Endometrial microvascular endothelial cells (primary cell): ENCODE measurements around the gene BEST4. TPM values are rescaled to one million over a fixed set of nuclear protein-coding genes. Genes with fewer than 3 reads are reported as not detected.
"Not testable (repeated sequence)": the region's sequence is repeated elsewhere in the genome, so short reads cannot be mapped to it uniquely, and the experiment has no call there.

Experiments used
- in situ Hi-C: cut with HindIII; loops from 2 replicates; pipeline ENCODE4 v1.10.0; 2017; ENCODE audit warnings: low sequenced_read_pairs, low pct_unique_long_range_greater_than_20kb; ENCODE audit errors: inconsistent ontology term
- total RNA-seq: library from RNA; depleted of rRNA; stranded (reverse); fragments of >200 nt; gene quantifications from one replicate; pipeline ENCODE4 v1.2.3, GENCODE V29; 2015; ENCODE audit errors: inconsistent ontology term

The BEST4 gene
- total RNA-seq, 1 donor from 2014 or later: not detected

DNA sequence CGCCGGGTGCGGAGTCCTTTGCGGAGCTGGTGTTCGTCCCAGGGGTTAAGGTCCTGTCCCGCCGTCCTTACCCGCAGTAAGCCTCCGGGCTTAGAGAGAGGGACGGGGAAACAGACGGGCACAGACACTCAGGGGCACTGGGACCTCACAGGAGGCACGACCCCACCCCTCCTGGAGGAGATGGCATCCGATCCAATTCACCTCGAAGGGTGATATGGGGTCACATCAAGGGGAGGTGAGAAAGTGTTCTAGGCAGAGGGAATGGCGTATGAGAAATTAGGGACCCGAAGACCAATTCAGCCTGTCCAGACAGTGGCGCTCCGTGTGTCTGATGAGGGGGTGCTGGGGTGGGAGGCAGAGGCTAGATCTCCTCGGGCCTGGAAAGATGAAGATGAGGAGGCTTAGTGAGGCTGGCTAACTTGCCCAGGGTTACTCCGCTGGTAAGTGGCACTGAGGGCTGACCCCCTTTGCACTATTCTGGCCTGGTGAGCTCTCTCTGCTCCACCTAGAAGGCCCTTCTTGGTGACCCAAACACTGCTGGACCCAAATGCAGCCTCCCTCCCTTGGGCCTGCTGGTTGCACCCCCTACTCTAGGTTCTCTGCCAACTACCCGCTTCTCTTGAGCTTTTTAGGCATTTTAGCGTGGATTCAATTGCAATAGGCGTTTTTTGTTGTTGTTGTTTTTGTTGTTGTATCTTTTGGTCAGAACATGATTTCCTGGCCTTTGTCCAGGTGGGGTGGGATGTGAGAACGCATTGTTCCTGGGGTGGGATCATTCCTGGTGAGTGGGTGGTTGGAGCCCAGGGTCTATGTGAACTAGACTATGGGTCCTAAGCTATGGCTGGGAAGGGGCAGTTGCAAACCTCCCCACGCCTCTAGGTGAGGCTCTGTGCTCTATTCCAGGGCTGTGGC lies 32.6 kb upstream of the BEST4 start:
- in situ Hi-C loops: no loop called here

DNA sequence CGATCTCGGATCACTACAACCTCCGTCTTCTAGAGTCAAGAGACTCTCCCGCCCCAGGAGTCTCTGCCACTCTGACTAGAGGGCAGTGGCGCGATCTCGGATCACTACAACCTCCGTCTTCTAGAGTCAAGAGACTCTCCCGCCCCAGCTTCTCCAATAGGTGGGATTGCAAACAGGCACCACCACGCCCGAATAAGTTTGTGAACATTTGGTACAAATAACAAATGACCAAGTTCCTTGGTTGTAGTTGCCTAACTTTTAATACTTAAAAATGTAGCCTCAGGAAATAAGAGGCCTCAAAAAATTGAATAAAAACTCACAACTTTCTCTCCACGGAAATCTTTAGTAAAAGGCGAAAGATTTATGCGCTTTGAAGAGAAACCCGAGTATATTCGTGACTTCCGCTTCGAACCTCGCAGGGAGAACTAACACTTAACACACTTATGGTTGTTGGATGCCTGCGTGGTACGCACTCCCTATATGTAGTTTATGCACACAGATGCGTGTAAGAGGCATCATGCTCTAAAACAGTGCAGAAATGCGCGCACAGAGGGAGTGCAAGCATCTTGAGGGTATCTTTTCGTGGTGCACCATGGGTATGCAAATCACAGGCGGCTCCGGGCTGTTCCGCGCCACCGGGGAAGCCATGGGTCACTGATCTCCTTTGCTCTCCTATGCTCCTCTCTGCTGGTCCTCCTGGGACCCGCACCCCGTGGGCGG lies 31.8 kb upstream of the BEST4 start:
- in situ Hi-C loops: no loop called here

DNA sequence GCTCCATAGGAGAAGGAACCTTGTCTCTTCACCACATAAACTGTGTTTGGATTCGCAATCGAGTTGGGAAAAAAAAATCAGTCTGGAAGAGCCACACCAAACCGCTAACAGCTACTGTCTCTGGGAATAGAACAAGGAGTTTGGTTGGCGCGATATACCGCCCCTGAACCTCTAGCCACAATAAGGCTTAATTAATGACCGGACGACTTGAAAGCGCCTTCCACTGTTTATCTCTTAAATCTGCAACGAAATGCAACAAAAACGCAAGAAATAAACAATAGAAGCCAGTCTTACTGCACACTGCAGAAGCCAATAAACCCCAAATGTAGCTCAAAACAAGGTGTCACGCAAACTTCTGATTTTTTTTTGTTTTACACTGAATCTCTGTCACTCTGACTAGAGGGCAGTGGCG lies 31.2 kb upstream of the BEST4 start:
- in situ Hi-C loops: no loop called here

DNA sequence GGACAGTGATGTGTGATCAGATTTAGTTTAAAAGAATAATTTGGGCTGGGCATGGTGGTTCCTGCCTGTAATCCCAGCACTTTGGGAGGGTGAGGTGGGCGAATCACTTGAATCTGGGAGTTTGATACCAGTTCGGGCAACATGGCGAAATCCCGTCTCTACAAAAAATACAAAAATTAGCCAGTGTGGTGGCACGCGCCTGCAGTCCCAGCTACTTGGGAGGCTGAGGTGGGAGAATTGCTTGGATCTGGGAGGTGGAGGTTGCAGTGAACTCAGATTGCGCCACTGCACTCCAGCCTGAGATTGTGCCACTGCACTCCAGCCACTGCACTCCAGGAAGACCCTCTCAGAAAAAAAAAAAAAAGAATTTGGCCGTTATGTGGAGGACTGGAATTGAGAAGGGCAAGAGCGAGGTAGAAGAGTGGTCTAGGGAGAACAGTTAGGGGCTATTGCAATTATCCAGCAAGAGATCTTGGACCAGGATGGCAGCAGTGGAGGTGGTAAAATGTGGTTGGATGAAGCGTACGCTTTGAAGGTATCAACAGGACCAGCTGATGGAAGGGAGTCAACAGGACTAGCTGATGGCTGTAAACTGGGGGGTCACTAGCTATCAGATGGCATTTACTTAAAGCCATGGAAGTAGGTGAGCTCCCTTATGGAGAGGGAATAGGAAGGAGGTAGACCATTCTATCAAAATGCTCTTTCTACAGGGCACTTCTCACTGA lies 30.0 kb upstream of the BEST4 start:
- in situ Hi-C loops: no loop called here

DNA sequence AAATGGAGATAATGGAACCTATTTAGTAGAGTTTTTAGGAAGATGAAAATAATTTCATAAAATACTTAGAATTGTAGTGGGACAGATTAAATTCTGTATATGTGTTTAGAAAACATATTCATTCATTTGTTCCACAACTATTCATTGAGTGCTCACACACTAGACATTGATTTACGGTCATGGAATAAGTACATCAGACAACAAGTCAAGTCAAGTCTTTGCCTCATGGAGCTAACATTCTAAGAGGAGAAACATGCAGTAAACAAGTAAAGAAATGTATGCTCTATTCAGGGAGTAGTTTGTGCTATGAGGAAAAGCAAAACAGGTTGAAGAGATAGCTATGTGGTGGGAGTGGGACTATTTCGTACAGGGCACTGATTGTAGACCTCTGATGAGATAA lies 29.3 kb upstream of the BEST4 start:
- in situ Hi-C loops: no loop called here

DNA sequence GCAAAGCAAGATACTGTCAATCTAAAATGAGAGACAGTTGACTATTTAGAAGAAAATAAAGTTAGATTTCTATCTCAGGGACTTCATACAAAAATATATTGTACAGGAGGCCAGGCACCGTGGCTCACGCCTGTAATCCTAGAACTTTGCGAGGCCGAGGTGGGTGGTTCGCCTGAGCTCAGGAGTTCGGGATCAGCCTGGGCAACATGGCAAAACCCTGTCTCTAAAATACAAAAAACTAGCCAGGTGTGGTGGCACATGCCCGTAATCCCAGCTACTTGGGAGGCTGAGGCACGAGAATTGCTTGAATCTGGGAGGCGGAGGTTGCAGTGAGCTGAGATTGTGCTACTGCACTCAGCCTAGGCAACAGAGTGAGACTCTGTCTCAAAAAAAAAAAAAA lies 28.0 kb upstream of the BEST4 start:
- in situ Hi-C loops: not testable (repeated sequence)

DNA sequence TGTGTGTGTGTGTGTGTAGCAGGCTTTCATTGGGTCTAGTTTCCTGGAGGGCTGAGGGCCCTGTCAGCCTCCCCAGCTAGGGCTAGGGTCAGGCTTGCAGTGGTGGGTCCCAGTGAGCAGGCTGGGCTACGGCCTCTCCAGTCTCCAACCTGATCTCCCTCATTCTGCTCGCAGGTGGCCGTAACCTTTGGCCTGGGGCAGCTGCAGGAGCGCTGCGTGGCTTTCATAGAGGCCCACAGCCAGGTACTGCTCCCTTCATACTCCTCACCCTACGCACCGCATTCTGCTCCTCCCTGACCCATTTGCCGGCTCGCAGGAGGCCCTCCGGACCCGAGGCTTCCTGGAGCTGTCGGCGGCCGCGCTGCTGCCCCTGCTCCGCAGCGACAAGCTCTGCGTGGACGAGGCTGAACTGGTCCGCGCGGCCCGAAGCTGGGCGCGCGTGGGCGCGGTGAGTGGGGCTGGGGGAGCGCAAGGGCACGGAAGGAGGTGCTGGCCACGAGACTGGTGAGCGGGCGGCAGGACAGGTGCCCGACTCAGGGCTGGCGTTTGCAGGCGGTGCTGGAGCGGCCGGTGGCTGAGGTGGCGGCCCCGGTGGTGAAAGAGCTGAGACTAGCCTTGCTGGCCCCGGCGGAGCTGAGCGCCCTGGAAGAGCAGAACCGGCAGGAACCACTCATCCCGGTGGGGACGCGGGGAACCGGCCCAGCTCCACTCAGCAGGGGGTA lies 25.0 kb upstream of the BEST4 start:
- in situ Hi-C loops: no loop called here

DNA sequence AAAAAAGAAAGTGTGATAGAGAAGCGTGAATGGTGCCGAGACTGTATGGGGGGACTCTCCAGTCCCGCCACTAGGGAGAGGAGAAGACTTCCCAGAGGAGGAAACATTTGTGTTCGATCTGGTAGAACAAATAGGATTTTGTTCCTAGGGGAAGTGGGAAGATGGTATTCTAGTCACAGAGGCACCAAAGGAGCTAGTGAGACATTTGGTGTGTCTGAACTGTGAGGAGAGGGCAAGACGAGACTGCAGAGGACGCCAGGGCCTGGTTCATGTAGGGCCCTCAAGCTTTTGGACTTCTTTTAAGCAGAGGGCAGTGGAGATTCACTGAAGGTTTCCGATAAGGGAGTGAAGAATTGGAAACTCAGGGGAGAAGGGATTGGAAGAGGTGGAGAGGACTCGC lies 23.3 kb upstream of the BEST4 start:
- in situ Hi-C loops: no loop called here

DNA sequence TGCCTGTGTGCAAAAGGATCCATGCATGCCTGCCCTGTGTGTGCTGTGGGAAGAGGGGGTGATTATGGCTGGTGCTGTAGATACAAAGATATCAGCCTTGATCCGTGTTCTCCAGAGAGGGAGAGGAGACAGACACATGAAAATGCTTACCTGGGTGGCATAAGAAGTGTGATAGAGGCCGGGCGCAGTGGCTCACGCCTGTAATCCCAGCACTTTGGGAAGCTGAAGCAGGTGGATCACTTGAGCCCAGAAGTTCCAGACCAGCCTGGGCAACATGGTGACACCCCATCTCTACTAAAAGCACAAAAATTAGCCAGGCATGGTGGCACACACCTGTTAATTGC lies 22.8 kb upstream of the BEST4 start:
- in situ Hi-C loops: not testable (repeated sequence)

DNA sequence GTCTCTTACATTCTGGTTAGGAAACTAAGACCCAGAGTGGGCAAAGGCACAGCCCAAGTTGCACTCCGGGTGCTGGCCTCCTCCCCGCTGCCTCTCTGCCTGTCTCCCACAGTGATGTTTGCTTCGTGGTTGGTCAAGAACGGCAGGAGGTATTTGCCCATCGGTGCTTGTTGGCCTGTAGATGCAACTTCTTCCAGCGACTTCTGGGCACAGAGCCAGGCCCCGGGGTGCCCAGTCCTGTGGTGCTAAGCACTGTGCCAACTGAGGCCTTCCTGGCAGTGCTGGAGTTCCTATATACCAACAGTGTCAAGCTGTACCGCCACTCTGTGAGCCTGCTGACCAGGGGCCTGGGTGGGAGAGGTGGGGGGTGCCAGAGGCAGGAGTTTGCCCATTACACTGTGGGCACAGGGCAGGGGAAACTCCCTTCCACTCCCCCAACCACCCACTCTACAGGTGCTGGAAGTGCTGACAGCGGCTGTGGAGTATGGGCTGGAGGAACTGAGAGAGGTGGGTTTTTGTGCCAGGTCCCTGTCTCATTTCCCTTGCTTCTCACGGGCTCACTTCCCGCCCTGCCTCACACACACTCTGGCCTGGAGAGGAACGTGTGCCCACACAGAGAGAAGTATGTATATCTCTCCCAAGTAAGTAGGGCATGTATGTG lies 22.3 kb upstream of the BEST4 start:
- in situ Hi-C loops: no loop called here

DNA sequence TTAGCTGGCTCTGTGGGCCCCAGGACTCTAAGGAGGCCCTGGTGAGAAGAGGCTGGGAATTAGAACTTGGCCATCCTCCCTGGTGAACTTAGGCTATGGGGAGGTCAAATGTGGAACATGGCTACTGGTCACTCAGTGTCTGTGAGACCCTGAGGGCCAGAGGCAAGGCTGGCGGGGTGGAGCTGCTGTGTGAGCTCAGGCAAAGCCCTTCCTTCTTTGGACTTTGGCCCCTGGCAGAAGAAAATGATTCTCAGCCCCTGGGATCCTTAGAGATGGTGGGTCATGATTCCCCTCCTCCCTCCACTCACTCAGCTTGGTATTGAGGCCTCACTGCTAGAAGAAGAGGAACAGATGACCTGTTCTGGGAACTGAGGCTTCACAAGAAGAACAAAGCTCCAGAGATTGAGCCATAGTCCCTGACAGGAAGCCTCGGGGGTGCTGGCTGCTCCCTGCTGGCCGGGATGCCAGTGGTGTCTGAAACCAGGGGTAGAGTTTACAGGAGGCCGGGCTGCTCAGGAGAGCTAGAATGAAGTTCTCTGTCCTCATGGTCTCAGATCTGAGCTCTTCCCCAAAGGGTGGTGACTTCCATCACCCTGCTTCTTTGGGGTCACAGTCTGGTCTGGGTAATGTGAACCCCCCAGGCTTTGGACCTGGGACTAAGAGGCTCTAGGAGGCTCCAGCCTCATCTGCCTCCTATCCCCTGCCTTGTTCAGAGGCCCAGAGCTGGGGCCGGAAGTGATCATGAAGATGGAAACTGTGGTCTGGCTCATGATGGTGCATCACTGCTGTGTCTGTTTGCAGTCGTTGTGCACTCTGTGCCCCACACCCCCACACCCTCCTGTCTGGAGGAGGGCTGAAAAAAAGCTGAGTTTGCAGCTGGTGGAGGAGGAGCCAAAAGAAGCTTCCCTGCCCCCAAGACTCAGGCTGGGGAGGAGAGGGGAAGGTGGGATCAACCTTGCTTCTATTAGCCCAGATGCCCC lies 21.3 kb upstream of the BEST4 start:
- in situ Hi-C loops: no loop called here

DNA sequence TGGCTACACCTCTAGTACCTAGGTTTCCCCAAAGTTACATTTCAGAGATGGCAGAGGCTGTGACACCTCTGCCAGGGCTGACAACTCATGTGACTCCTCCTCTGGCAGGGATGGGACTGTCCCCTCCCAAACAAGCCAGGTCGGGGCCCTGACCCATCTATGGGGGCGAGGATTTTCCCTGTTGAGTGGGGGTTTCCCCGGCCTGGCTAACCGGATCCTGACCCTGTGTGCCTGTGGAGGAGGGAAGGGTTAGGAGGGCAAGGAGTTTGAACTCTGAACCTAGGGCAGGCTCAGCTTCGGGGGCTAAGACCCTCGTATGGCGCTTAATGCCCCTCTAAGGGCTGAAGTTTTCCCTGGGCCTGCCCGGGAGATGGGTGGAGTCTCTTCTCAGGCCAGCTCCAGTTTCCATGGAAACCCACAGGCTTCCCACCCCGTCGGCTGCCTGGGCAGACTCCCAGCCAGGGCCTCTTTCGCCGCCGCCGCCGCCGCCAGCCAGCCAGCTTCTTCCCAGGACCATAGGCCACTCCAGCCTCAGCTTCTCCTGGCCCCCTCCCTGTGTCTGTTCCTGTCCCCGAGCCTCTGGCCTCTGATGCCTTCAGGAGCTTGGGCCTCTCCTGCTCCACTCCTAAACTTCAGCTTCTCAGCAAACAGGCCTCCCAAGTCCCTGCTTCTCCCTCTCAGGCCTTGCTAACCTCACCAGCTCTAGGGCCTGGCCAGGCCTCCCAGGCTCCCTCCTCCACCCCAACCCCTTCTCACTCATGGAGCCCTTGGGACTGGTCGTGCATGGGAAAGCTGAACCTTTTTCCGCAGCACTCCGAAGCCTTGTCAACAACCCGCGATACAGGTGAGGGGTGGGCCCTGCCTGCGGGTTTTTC lies 20.3 kb upstream of the BEST4 start, which contains the start of gene BTBD19:
TSS of gene BTBD19 (plus strand) at position 461 of the 875 bp plus-strand sequence. CDS start at position 759, 298 bp downstream.
- in situ Hi-C loops: no loop called here

DNA sequence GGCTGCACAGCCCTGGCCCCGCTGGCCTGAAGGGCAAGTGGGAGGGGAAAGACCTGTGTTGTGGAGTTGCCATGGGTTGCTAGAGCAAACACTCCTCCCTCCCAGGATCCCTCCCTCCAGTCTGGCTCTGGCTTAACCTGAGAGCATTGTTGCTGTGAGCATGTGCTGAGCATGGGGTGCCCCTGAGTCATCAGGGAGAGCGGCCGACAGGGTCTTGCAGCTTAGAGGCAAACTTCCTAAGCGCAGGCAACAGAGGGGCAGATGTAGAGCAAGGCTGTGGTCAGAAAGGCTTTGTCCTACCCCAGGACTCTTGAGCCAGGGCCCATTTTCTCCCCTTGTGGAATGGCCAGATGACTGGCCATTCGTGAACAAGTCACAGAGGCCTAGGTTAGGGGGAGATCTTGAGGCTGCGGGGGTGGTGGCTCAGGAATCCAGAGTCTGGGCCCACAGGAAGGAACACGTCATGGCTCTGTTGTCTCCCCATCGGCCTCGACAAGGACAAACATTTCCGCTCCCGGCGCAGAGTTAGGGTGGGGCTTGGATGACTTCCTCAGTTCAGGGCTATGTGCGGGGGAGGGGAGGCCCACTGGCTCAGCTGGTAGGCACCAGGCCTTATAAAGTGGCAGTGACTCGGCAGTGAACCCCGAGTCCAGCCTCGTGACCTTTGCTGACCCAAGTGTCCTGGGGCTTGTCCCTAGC lies 19.5 kb upstream of the BEST4 start:
- in situ Hi-C loops: no loop called here

DNA sequence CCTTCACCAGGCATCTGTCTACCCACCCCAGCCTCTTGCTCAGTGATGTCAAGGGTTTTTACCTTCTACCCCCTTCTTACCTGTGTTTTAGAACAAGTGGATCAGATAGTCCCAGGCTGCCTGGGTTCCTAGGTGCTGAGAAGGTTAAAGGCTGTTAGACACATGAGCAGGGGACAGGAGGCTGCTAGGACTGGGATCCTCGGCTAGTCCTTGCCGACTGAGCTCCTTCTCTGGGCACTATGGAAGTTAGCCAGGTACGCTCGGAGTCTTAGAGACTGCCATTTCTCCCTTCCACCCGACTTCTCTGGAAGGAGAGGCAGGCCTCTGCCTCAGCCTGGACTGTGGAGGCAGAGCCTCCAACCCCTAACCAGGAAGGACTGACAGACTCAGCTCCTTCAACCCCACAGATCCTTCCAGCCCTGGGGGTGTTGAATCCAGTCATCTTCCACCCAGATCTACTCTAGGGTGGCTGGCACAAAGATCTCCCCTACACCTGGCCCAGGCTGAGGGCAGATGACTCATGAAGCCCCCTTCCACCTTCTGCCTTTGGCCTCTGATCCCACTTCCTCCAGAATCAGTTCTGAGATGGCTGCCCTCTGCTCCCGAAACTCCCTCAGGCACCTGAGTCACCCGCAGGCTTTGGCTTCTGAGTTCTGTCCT lies 18.9 kb upstream of the BEST4 start, which contains the start of gene DYNLT4:
TSS of gene DYNLT4 (minus strand) at position 648 of the 660 bp plus-strand sequence. CDS start 683 bp downstream, outside the sequence.
- in situ Hi-C loops: no loop called here

DNA sequence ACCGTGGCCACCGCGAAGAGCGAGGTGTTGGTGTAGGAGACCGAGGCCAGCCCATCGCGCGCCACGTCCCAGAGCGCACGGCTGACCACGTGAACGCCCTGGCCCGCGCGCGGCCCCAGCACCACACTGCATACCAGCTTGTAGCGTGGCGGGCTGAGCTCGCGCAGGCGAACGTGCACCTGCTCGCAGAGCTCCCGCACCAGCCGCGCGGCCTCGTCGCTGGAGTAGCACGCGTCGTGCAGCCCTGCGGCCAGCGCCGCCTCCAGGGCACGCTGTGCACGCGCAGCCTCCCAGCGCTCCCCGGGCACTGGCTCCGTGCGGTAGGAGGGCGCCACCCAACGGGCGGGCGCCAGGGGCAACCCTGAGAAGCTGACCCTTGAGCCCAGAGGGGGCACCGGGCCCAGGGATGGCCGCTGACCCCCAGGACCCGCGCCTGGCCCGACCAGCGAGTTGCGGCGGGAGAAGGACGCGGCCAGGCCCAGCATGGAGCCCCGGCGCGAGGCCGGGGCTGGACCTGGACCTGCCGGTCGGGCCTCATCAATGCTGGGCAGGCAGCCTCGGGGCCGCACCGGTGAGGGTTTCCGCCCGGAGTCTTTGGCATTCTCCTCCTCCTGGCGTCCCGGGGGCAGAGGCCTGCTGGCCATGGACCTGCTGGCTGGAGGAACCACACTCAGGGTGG lies 18.2 kb upstream of the BEST4 start:
- in situ Hi-C loops: no loop called here
